ENCODE measurements around the gene RPP25. TPM values are rescaled to one million over a fixed set of nuclear protein-coding genes. Genes with fewer than 3 reads are reported as not detected.
A peak's percentile ranks its signal among the peaks of the same experiment; 100 is the strongest.

Gene RPP25
- total RNA-seq, 2 donors from 2014 or later, result 1.5 to 3.6 TPM

DNA sequence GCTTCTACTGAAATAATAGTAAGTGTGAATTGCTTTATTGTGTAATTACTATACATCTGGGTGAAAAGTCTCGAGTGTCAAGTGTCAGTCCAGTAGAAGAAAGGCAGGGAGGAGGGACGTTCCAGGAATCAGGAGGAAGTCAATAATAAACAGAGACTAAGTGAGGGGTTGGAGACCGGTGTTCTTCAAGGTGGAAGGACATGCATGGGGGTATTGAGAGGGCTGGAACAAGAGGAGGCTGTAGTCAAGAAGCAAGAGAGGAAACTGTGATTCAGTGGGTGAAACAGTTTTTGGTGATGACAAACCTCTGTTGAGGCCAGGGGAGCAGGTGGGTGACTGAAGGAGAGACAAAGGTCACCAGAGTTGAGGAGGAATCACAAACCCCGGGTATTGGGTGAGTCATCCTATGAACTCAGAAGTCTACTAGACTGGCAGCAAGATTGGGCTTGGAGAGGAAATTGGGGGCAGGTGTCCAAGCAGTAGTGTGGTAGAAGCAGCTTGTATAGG lies 27.2 kb upstream of the RPP25 start:
- H3K27me3 Mint-ChIP-seq, result peaks cover 22 to 43% of the 10 kb centered on the region in 2 donors
- DNase-seq (ENCODE audit: low spot score) (no peak), ATAC-seq (peak; percentile 72 to 87)
- peaks cover 5 to 9% of the 10 kb centered on the region in 2 donors for H3K4me1 Mint-ChIP-seq (ENCODE audit: low read depth in 2 of 2)
- peak overlapping the region in 1 of 2 donors; percentile 17 for H3K27ac Mint-ChIP-seq
- no peaks in the 10 kb centered on the region for H3K9me3 Mint-ChIP-seq
- H3K4me3 Mint-ChIP-seq, result peak overlapping the region; percentile 33
- H3K36me3 Mint-ChIP-seq, result no peaks in the 10 kb centered on the region

DNA sequence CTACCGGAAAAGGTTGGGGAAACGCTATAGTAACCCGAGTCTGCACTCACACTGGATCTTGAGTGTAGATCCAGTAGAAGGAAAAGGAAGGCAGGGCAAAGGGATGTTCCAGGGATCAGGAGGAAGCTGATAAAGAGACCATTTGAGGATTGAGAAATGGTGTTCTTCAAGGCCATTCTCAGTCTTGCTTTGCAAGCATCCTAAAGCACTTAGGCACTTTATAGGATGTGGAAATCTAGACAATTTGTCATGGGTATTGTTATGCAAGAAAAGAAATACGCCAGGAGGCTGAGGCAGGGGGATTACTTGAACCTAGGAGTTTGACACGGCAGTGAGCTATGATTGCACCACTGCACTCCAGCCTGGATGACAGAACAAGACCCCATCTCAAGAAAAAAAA lies 25.6 kb upstream of the RPP25 start:
- no peak overlapping the region for H3K27ac Mint-ChIP-seq
- H3K4me3 Mint-ChIP-seq, result no peak overlapping the region
- peaks cover 29 to 49% of the 10 kb centered on the region in 2 donors for H3K27me3 Mint-ChIP-seq
- peaks cover 5 to 20% of the 10 kb centered on the region in 2 donors for H3K4me1 Mint-ChIP-seq (ENCODE audit: low read depth in 2 of 2)
- no peak for DNase-seq (ENCODE audit: low spot score)
- ATAC-seq, result no peak
- no peaks in the 10 kb centered on the region for H3K36me3 Mint-ChIP-seq
- H3K9me3 Mint-ChIP-seq, result no peaks in the 10 kb centered on the region

DNA sequence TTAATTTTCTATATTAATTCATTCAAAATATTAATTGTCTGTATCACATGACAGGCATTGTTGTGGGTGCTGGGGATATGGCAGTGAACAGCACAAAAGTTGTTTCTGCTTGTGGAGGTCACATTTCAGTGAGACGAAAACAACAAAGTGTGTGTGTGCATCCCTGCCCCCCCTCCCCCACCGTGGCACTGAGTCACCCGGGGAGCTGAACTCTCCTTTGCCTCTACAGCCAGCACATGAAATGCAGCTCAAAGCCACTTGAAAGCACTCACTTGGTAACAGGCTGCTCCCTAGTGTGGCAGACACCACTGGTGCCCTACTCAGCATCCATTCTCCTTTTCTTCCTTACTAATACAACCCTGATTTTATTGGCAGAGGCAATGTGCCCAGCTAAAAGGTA lies 21.9 kb upstream of the RPP25 start:
- Mint-ChIP-seq H3K4me1 (ENCODE audit: low read depth in 2 of 2) (peaks cover under 1 to 12% of the 10 kb centered on the region in 2 donors), H3K36me3 (no peaks in the 10 kb centered on the region), H3K27ac (no peak overlapping the region), H3K9me3 (no peaks in the 10 kb centered on the region), H3K4me3 (no peak overlapping the region), H3K27me3 (peaks cover 13 to 20% of the 10 kb centered on the region in 2 donors)
- ATAC-seq (peak in 1 of 2 donors; percentile 48), DNase-seq (ENCODE audit: low spot score) (no peak)

DNA sequence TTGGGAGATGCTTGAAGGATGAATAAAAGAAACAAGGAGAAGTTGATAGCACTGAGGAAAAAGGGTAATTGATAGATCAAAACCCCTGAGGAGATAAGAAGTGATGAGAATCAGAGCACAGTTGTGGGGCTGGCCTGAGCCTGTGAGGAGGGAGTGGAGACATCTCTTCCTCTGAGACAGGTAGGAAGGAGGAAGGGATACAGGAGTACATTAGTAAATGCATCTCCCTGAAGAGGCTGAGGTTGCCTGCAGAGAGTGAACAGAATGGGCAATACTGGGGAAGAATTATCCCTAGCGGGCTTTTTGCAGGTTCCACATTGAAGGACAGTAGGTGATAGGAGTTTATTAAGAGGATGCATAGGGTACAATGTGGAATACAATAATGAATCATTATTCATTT lies 21.5 kb upstream of the RPP25 start:
- H3K36me3 Mint-ChIP-seq, result no peaks in the 10 kb centered on the region
- peaks cover 0 to 11% of the 10 kb centered on the region in 2 donors for H3K4me1 Mint-ChIP-seq (ENCODE audit: low read depth in 2 of 2)
- no peak overlapping the region for H3K4me3 Mint-ChIP-seq
- DNase-seq (ENCODE audit: low spot score) (no peak), ATAC-seq (no peak)
- H3K9me3 Mint-ChIP-seq, result no peaks in the 10 kb centered on the region
- peaks cover 13 to 21% of the 10 kb centered on the region in 2 donors for H3K27me3 Mint-ChIP-seq
- H3K27ac Mint-ChIP-seq, result no peak overlapping the region

DNA sequence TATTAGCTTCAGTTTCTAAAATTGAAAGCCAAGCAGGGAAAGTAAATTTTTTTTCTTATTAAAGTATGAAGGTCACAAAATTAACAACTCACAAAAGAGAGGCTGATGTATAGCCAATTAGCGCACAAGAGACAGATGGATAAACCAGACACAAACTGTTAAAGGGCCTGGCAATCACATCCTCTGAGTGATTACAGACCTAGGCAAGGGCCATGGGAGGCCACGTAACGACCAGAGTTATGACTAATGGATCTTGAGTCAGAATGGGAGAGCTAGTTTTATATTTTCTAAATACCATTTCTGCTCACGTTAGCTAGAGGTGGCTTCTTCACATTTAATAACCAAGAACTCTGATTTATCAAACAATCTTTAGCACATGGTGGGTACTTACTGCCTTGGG lies 21.0 kb upstream of the RPP25 start:
- Mint-ChIP-seq H3K9me3 (no peaks in the 10 kb centered on the region), H3K4me1 (ENCODE audit: low read depth in 2 of 2) (peaks cover 0 to 11% of the 10 kb centered on the region in 2 donors), H3K27me3 (peaks cover 18 to 25% of the 10 kb centered on the region in 2 donors), H3K4me3 (no peak overlapping the region), H3K36me3 (no peaks in the 10 kb centered on the region), H3K27ac (no peak overlapping the region)
- peak in 1 of 2 donors; percentile 85 for ATAC-seq
- DNase-seq (ENCODE audit: low spot score), result no peak

DNA sequence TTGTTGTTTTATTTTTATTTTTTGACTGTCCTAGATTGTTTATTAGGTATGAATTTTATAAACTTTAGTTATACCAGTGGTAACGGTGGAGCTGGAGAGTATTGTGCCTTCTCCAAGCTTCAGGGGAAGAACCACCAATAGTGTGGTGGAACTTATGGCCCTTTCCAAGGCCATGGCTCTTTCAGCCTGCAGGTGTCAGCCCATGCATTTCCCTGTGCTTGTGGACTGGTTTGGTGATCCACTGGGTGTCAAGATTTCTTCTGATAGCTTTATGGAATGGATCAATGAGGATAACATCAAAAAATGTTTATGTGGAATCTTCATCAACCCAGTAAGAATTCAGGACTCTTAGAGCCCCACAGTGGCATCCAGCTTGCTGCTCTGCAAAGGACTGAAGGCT lies 19.6 kb upstream of the RPP25 start:
- Mint-ChIP-seq H3K4me1 (ENCODE audit: low read depth in 2 of 2) (peaks cover 0 to 11% of the 10 kb centered on the region in 2 donors), H3K36me3 (no peaks in the 10 kb centered on the region), H3K4me3 (no peak overlapping the region), H3K27me3 (peaks cover 15 to 27% of the 10 kb centered on the region in 2 donors), H3K27ac (no peak overlapping the region), H3K9me3 (no peaks in the 10 kb centered on the region)
- ATAC-seq (no peak), DNase-seq (ENCODE audit: low spot score) (no peak)

DNA sequence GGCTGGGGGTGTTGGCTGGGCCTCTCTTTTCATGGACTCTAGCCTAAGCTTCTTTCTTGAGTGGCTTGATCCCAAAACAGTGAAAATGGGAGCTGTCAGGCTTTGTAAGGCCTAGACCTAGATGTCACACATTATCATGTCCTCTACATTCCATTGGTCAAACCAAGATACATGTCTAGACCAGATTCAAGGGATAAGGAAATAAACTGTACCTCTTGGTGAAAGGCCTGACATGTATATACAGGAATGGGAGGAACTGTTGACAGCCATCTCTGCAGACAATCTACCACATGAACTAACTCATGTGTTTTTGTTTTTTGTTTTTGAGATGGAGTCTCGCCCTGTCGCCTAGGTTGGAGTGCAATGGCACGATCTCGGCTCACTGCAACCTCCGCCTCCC lies 11.1 kb upstream of the RPP25 start:
- Mint-ChIP-seq H3K27ac (no peak overlapping the region), H3K27me3 (peaks cover 8% of the 10 kb centered on the region in 2 donors), H3K4me1 (ENCODE audit: low read depth in 2 of 2) (no peaks in the 10 kb centered on the region), H3K4me3 (no peak overlapping the region), H3K9me3 (no peaks in the 10 kb centered on the region), H3K36me3 (no peaks in the 10 kb centered on the region)
- no peak for ATAC-seq
- no peak for DNase-seq (ENCODE audit: low spot score)

DNA sequence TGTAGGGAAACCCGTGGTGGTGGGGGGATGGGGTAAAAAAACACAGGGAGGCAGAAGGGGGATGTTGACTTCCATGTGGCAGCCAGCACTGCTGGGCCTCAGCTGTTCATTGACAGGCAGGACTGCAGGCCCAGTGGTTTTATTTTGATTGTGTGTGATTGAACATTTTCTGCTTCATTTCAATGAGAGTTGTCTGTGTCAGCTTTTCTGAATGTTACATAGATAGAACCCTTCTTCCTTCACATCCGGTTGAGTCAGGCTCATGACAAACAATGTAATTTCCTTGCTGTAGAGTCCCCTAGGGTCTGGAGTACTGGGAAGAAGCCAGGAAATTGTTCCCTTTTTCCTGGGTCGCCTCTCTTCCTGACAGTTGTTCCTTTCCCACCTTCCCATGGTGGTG lies 8.2 kb upstream of the RPP25 start:
- Mint-ChIP-seq H3K36me3 (no peaks in the 10 kb centered on the region), H3K4me3 (no peak overlapping the region), H3K27me3 (peaks cover 29 to 30% of the 10 kb centered on the region in 2 donors), H3K27ac (no peak overlapping the region), H3K4me1 (ENCODE audit: low read depth in 2 of 2) (no peaks in the 10 kb centered on the region), H3K9me3 (no peaks in the 10 kb centered on the region)
- peak; percentile 15 for DNase-seq (ENCODE audit: low spot score)
- ATAC-seq, result no peak

DNA sequence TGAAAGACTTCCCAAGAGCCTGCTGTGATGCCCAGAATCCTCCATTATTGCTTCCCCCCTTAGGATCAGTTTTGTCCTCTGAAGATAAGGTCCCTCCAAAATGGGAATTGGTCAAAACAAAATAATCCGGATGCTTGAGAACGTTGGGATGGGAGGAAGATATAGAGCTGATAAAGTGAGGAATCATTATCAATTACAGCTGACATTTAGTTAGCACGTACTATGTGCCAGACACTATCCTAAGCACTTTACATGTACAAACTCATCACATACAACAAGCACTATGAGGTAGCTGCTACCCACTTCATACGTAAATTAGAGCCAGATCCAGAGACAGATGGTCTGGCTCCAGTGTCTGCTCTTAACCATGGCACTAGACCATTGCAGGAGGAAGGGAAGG lies 6.6 kb upstream of the RPP25 start:
- Mint-ChIP-seq H3K27ac (no peak overlapping the region), H3K4me3 (no peak overlapping the region), H3K4me1 (ENCODE audit: low read depth in 2 of 2) (peaks cover 6 to 7% of the 10 kb centered on the region in 2 donors), H3K9me3 (no peaks in the 10 kb centered on the region), H3K36me3 (no peaks in the 10 kb centered on the region), H3K27me3 (peaks cover 42 to 44% of the 10 kb centered on the region in 2 donors)
- ATAC-seq (no peak), DNase-seq (ENCODE audit: low spot score) (no peak)

DNA sequence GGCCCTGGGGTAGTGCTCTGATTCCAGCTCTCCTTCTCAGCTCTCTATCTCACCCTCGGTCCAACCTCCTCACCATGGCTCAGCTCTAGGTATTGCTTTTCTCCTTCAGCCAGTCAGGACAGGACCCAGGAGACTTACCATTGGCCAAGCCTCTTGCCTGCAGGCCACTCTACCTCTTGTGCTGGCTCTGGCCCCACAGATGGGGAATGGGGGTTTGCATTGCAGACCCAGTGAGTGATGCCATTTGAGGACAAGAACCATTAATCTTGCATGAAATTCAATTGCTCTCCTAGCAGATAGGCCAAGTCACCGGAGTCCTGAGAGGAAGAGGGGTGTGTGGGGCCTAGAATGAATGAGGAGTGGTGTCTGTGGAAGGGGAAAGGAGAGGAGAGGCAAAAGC lies 6.1 kb upstream of the RPP25 start:
- Mint-ChIP-seq H3K4me3 (no peak overlapping the region), H3K27ac (no peak overlapping the region), H3K27me3 (peaks cover 45 to 49% of the 10 kb centered on the region in 2 donors), H3K36me3 (no peaks in the 10 kb centered on the region), H3K9me3 (no peaks in the 10 kb centered on the region), H3K4me1 (ENCODE audit: low read depth in 2 of 2) (peaks cover 6 to 7% of the 10 kb centered on the region in 2 donors)
- peak in 1 of 2 donors; percentile 32 for ATAC-seq
- no peak for DNase-seq (ENCODE audit: low spot score)

DNA sequence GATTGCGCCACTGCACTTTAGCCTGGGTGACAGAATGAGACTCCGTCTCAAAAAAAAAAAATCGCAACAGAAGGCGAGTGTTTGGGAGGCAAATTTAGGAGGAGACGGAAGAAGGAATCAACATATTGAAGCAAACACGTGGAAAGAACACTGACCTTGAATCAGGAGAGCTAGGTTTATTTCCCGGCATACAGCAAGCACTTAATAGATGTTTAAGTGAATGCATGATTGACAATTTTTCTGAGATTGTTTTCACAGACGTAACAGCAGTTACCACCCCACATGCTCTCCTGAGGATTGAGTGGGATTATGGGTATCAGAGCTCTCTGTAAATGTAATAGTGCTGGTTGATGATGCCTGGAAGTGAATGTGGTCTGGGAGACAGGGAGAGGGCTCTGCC lies 5.6 kb upstream of the RPP25 start:
- DNase-seq (ENCODE audit: low spot score) (no peak), ATAC-seq (no peak)
- peaks cover 6 to 7% of the 10 kb centered on the region in 2 donors for H3K4me1 Mint-ChIP-seq (ENCODE audit: low read depth in 2 of 2)
- no peaks in the 10 kb centered on the region for H3K36me3 Mint-ChIP-seq
- H3K27ac Mint-ChIP-seq, result no peak overlapping the region
- peaks cover 45 to 51% of the 10 kb centered on the region in 2 donors for H3K27me3 Mint-ChIP-seq
- no peaks in the 10 kb centered on the region for H3K9me3 Mint-ChIP-seq
- H3K4me3 Mint-ChIP-seq, result no peak overlapping the region

DNA sequence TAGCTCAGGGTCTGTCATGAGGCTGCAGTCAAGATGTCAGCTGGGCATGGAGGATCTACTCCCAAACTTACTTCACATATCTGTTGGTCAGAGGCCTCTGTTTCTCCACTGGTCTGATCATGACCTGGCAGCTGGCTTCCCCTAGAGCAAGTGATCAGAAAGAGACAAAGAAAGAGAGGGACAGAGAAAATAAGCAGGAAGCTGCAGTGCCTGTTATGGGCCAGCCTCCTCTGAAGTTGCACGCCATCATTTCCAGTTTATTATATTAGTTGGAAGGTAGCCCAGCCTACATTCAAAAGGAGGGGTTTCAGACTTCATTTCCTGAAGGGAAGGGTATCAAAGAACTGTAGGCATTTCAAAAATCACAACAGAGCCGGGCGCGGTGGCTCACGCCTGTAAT lies 5.0 kb upstream of the RPP25 start:
- DNase-seq (ENCODE audit: low spot score) (peak; percentile 32), ATAC-seq (no peak)
- no peak overlapping the region for H3K4me3 Mint-ChIP-seq
- H3K27me3 Mint-ChIP-seq, result peaks cover 45 to 51% of the 10 kb centered on the region in 2 donors
- H3K9me3 Mint-ChIP-seq, result no peaks in the 10 kb centered on the region
- H3K36me3 Mint-ChIP-seq, result no peaks in the 10 kb centered on the region
- no peak overlapping the region for H3K27ac Mint-ChIP-seq
- H3K4me1 Mint-ChIP-seq (ENCODE audit: low read depth in 2 of 2), result peaks cover 6 to 7% of the 10 kb centered on the region in 2 donors

DNA sequence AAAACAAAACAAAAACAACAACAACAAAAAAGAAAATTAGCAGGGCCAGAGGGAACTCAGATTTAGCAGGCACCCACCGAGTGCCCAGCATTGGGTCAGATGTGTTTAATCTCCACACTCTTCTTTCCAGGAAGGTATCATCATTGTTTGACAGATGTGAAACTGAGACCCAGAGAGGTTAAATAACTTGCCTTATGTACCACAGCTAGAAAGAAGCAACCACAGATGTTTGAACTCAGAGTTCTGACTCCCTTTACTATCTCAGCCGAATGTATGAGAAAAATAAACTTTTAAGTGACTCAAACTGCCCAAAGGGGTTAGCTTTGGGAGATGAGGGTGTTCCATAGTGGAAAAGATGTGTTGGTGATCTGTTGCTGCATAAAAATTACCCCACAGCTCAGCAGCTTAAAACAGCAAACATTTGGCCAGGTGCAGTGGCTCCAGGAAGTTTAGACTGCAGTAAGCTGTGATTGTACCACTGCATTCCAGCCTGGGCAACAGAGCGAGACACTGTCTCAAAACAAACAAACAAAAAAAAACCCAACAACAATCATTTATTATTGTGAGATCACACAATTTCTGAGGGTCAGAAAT lies 4.5 kb upstream of the RPP25 start:
- DNase-seq (ENCODE audit: low spot score) (no peak), ATAC-seq (no peak)
- Mint-ChIP-seq H3K36me3 (no peaks in the 10 kb centered on the region), H3K4me1 (ENCODE audit: low read depth in 2 of 2) (peaks cover 6 to 7% of the 10 kb centered on the region in 2 donors), H3K27ac (no peak overlapping the region), H3K9me3 (no peaks in the 10 kb centered on the region), H3K4me3 (no peak overlapping the region), H3K27me3 (peaks cover 45 to 51% of the 10 kb centered on the region in 2 donors)

DNA sequence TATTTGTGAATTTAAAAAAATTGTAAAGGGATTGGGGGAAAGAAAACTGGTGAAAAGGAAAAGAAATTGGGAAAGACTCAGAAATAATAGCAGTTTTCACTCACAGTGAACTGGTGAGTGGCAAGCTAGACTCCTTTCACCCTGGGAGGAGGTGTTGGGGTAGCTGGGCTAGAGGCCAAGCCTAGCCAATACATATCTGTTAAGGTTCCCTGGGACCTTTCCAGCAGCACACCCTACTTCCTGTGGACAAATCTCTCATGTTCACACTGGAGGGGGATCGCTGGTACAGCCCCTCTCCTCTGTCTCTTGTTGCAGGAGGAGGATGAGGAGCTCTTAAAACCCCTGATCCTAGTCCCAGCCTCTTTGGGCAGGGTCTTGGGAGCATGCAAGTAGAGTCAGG lies 3.7 kb upstream of the RPP25 start:
- Mint-ChIP-seq H3K36me3 (no peaks in the 10 kb centered on the region), H3K4me1 (ENCODE audit: low read depth in 2 of 2) (peaks cover 6 to 7% of the 10 kb centered on the region in 2 donors), H3K27me3 (peaks cover 43 to 51% of the 10 kb centered on the region in 2 donors), H3K4me3 (no peak overlapping the region), H3K9me3 (no peaks in the 10 kb centered on the region), H3K27ac (no peak overlapping the region)
- ATAC-seq, result no peak
- DNase-seq (ENCODE audit: low spot score), result no peak

DNA sequence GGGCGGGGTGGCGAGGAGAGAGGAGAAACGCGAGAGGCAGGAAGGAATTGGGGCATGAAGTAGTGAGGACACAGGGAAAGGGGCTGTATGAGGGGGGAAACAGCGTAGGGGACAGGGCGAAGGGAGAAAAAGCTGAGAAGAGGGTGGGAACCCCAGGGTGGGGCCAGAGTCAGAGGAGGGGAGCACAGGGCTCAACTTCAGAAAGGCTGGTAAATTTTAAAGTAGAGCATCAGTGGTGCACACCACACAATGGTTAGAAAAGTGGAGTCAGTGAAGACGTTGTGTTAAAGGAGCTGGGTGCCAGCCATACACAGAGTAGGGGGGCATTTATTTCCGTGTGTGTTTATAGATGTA lies 3.0 kb upstream of the RPP25 start:
- Mint-ChIP-seq H3K27me3 (peaks cover 42 to 51% of the 10 kb centered on the region in 2 donors), H3K4me3 (peak overlapping the region; percentile 11), H3K9me3 (no peaks in the 10 kb centered on the region), H3K36me3 (no peaks in the 10 kb centered on the region), H3K4me1 (ENCODE audit: low read depth in 2 of 2) (peaks cover 6 to 7% of the 10 kb centered on the region in 2 donors), H3K27ac (no peak overlapping the region)
- DNase-seq (ENCODE audit: low spot score) (no peak), ATAC-seq (no peak)

All from natural killer cell treated with Interleukin-12 subunit alpha and Interleukin-12 subunit beta and Interleukin-15 and Interleukin-18, amount 100 ng/mL, for 72 hours (primary cell).